ENCODE measurements around the gene CCDC110. TPM values are rescaled to one million over a fixed set of nuclear protein-coding genes. Genes with fewer than 3 reads are reported as not detected.
"Not testable (repeated sequence)": the region's sequence is repeated elsewhere in the genome, so short reads cannot be mapped to it uniquely, and the experiment has no call there.

CCDC110 gene
- total and polyA plus RNA-seq, 4 donors = 0.31 to 1.8 (median 0.92) TPM

GRCh38 chr4:185513489-185514181 lies 42.1 kb upstream of the CCDC110 start:
- Histone ChIP-seq H3K4me3 (no peak overlapping the region), H3K9ac (ENCODE audit: insufficient read depth in 1 of 2, low read length in 2 of 2) (no peak overlapping the region), H3K27ac (ENCODE audit: low read depth in 1 of 2, low read length in 1 of 2) (peak overlapping the region in 1 of 2 donors; percentile 48), H3K4me1 (ENCODE audit: control insufficient read depth in 5 of 5, insufficient read depth in 5 of 5, low read length in 5 of 5) (peaks cover 0 to 17% (median 8%) of the 10 kb centered on the region in 5 donors), H3K9me3 (ENCODE audit: control insufficient read depth in 4 of 4, insufficient read depth in 3 of 4, low read length in 3 of 4) (no peaks in the 10 kb centered on the region), H3K36me3 (ENCODE audit: control insufficient read depth in 4 of 4, insufficient read depth in 4 of 4, low read length in 4 of 4) (peaks cover 0 to 16% (median 2%) of the 10 kb centered on the region in 4 donors), H3K27me3 (ENCODE audit: control insufficient read depth in 3 of 3, insufficient read depth in 3 of 3, low read length in 2 of 3) (no peaks in the 10 kb centered on the region)
- no peak for ATAC-seq (ENCODE audit: insufficient read depth, low FRiP score)
- no peak for TF ChIP-seq CTCF (IDR thresholded peaks at IDR 0.05; ENCODE audit: control extremely low read depth, extremely low read depth)
- peak in 2 of 3 donors; percentile 38 to 62 for DNase-seq
- 24 to 28% methylated on average over 10 of the region's 10 CpGs for WGBS, 2 donors

GRCh38 chr4:185512516-185512915 lies 41.0 kb upstream of the CCDC110 start:
- DNase-seq (no peak), ATAC-seq (ENCODE audit: insufficient read depth, low FRiP score) (no peak)
- TF ChIP-seq CTCF (IDR thresholded peaks at IDR 0.05; ENCODE audit: control extremely low read depth, extremely low read depth) = no peak
- no peaks in the 10 kb centered on the region for H3K9me3 ChIP-seq (ENCODE audit: control insufficient read depth in 4 of 4, insufficient read depth in 3 of 4, low read length in 3 of 4)
- peak overlapping the region in 1 of 2 donors; percentile 72 for H3K27ac ChIP-seq (ENCODE audit: low read depth in 1 of 2, low read length in 1 of 2)
- peaks cover 0 to 14% (median 2%) of the 10 kb centered on the region in 4 donors for H3K36me3 ChIP-seq (ENCODE audit: control insufficient read depth in 4 of 4, insufficient read depth in 4 of 4, low read length in 4 of 4)
- no peak overlapping the region for H3K9ac ChIP-seq (ENCODE audit: insufficient read depth in 1 of 2, low read length in 2 of 2)
- no peaks in the 10 kb centered on the region for H3K27me3 ChIP-seq (ENCODE audit: control insufficient read depth in 3 of 3, insufficient read depth in 3 of 3, low read length in 2 of 3)
- no peak overlapping the region for H3K4me3 ChIP-seq
- 60 to 80% methylated on average over 3 of the region's 3 CpGs for WGBS, 2 donors
- H3K4me1 ChIP-seq (ENCODE audit: control insufficient read depth in 5 of 5, insufficient read depth in 5 of 5, low read length in 5 of 5) = peaks cover 0 to 17% (median 8%) of the 10 kb centered on the region in 5 donors

- not testable (repeated sequence) for H3K27ac ChIP-seq (ENCODE audit: low read depth in 1 of 2, low read length in 1 of 2); H3K9me3 ChIP-seq (ENCODE audit: control insufficient read depth in 4 of 4, insufficient read depth in 3 of 4, low read length in 3 of 4); H3K27me3 ChIP-seq (ENCODE audit: control insufficient read depth in 3 of 3, insufficient read depth in 3 of 3, low read length in 2 of 3); H3K9ac ChIP-seq (ENCODE audit: insufficient read depth in 1 of 2, low read length in 2 of 2); H3K4me3 ChIP-seq; ATAC-seq (ENCODE audit: insufficient read depth, low FRiP score); DNase-seq
- peaks cover 0 to 14% (median 3%) of the 10 kb centered on the region in 4 donors for H3K36me3 ChIP-seq (ENCODE audit: control insufficient read depth in 4 of 4, insufficient read depth in 4 of 4, low read length in 4 of 4)
- H3K4me1 ChIP-seq (ENCODE audit: control insufficient read depth in 5 of 5, insufficient read depth in 5 of 5, low read length in 5 of 5) = peaks cover 0 to 17% (median 8%) of the 10 kb centered on the region in 5 donors
- 67 to 68% methylated on average over 2 of the region's 2 CpGs for WGBS, 2 donors
Measured at GRCh38 chr4:185511243-185511642, 39.7 kb upstream of the CCDC110 start.

- no peak for ATAC-seq (ENCODE audit: insufficient read depth, low FRiP score)
- Histone ChIP-seq H3K4me3 (no peak overlapping the region), H3K9ac (ENCODE audit: insufficient read depth in 1 of 2, low read length in 2 of 2) (no peak overlapping the region), H3K4me1 (ENCODE audit: control insufficient read depth in 5 of 5, insufficient read depth in 5 of 5, low read length in 5 of 5) (peaks cover 0 to 17% (median 8%) of the 10 kb centered on the region in 5 donors), H3K27me3 (ENCODE audit: control insufficient read depth in 3 of 3, insufficient read depth in 3 of 3, low read length in 2 of 3) (no peaks in the 10 kb centered on the region), H3K36me3 (ENCODE audit: control insufficient read depth in 4 of 4, insufficient read depth in 4 of 4, low read length in 4 of 4) (peaks cover 0 to 14% (median 3%) of the 10 kb centered on the region in 4 donors), H3K27ac (ENCODE audit: low read depth in 1 of 2, low read length in 1 of 2) (no peak overlapping the region), H3K9me3 (ENCODE audit: control insufficient read depth in 4 of 4, insufficient read depth in 3 of 4, low read length in 3 of 4) (no peaks in the 10 kb centered on the region)
- WGBS, 2 donors = 84 to 87% methylated on average over 5 of the region's 5 CpGs
- no peak for TF ChIP-seq CTCF (IDR thresholded peaks at IDR 0.05; ENCODE audit: control extremely low read depth, extremely low read depth)
- no peak for DNase-seq
Measured at GRCh38 chr4:185510806-185511205, 39.3 kb upstream of the CCDC110 start.

Measured in lung (tissue), 12 donors.